Ishikawa (cell line): ENCODE results near the gene PDE4B.

Experiments
- CEBPB ChIP-seq: IDR thresholded peaks from 2 replicates; pipeline ENCODE4 v1.6.1; 2012
- EGR1 ChIP-seq: IDR thresholded peaks from 2 replicates; pipeline ENCODE4 v1.6.1; 2012
- EP300 ChIP-seq: IDR thresholded peaks from 2 replicates; pipeline ENCODE4 v1.6.1; 2012; ENCODE audit warnings: borderline replicate concordance
- NFIC ChIP-seq: IDR thresholded peaks from 2 replicates; pipeline ENCODE4 v1.6.1; 2012
- RAD21 ChIP-seq: IDR thresholded peaks from 2 replicates; pipeline ENCODE4 v1.6.1; 2012; ENCODE audit warnings: low read depth
- TAF1 ChIP-seq: IDR thresholded peaks from 2 replicates; pipeline ENCODE4 v1.6.1; 2012; ENCODE audit warnings: low read depth, mild to moderate bottlenecking
- TCF12 ChIP-seq: IDR thresholded peaks from 2 replicates; pipeline ENCODE4 v1.6.1; 2012; ENCODE audit warnings: low read depth
- ZBTB7A ChIP-seq: IDR thresholded peaks from 2 replicates; pipeline ENCODE4 v1.6.1; 2012; ENCODE audit warnings: low read depth
- TF ChIP-seq, protein P1 (sequence below): IDR thresholded peaks from 2 replicates; pipeline ENCODE4 v1.6.1; 2012
- TF ChIP-seq, protein P2 (sequence below): IDR thresholded peaks from 2 replicates; pipeline ENCODE4 v1.6.1; 2012; ENCODE audit warnings: low read depth, mild to moderate bottlenecking

DNA sequence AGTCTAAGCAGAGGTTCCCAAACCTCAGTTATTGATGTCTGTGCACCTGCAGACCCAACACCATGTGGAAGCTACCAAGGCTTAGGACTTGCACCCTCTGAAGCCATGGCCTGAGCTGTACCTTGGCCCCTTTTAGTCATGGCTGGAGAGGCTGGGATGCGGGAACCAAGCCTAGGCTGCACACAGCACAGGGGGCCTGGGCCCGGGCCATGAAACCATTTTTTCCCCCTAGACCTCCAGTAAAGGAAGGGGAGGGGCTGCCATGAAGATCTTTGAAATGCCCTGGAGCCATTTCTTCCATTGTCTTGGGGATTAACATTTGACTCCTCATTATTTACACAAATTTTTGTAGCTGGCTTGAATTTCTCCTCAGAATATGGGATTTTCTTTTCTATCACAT is 265.9 kb downstream of the PDE4B start:
- TF ChIP-seq RAD21 (no peak), EP300 (no peak), ZBTB7A (no peak), NFIC (no peak), CEBPB (no peak), TAF1 (no peak), EGR1 (no peak), TCF12 (no peak)
- TF ChIP-seq, protein P1, sequence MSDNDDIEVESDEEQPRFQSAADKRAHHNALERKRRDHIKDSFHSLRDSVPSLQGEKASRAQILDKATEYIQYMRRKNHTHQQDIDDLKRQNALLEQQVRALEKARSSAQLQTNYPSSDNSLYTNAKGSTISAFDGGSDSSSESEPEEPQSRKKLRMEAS = no peak
- TF ChIP-seq, protein P2, sequence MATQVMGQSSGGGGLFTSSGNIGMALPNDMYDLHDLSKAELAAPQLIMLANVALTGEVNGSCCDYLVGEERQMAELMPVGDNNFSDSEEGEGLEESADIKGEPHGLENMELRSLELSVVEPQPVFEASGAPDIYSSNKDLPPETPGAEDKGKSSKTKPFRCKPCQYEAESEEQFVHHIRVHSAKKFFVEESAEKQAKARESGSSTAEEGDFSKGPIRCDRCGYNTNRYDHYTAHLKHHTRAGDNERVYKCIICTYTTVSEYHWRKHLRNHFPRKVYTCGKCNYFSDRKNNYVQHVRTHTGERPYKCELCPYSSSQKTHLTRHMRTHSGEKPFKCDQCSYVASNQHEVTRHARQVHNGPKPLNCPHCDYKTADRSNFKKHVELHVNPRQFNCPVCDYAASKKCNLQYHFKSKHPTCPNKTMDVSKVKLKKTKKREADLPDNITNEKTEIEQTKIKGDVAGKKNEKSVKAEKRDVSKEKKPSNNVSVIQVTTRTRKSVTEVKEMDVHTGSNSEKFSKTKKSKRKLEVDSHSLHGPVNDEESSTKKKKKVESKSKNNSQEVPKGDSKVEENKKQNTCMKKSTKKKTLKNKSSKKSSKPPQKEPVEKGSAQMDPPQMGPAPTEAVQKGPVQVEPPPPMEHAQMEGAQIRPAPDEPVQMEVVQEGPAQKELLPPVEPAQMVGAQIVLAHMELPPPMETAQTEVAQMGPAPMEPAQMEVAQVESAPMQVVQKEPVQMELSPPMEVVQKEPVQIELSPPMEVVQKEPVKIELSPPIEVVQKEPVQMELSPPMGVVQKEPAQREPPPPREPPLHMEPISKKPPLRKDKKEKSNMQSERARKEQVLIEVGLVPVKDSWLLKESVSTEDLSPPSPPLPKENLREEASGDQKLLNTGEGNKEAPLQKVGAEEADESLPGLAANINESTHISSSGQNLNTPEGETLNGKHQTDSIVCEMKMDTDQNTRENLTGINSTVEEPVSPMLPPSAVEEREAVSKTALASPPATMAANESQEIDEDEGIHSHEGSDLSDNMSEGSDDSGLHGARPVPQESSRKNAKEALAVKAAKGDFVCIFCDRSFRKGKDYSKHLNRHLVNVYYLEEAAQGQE = no peak
